Thymus (tissue), 11 donors: Measurements from ENCODE around the gene UQCR11. TPM values are rescaled to one million over a fixed set of nuclear protein-coding genes. Genes with fewer than 3 reads are reported as not detected.

Experiments used
- DNase-seq, 9 donors: peaks; one replicate each; pipeline ENCODE4 v3.0.0-alpha.2; 2013; ENCODE audit warnings: low spot score in 9 of 9, low read depth in 6 of 9, missing footprints in 1 of 9
- H3K27ac ChIP-seq, 2 donors: one replicate each; pipeline ENCODE4 v1.5.1; 2013; ENCODE audit warnings: control low read depth in 1 of 2, low read depth in 1 of 2, low read length in 1 of 2, mild to moderate bottlenecking in 1 of 2, moderate library complexity in 1 of 2
- H3K27me3 ChIP-seq, 2 donors: one replicate each; pipeline ENCODE4 v1.5.1; 2013; ENCODE audit warnings: low read length in 1 of 2; ENCODE audit not compliant: control insufficient read depth in 2 of 2, insufficient read depth in 1 of 2
- H3K36me3 ChIP-seq, 2 donors: one replicate each; pipeline ENCODE4 v1.5.1; 2013; ENCODE audit warnings: low read length in 1 of 2, mild to moderate bottlenecking in 1 of 2, moderate library complexity in 1 of 2; ENCODE audit not compliant: control insufficient read depth in 2 of 2, insufficient read depth in 2 of 2
- H3K4me1 ChIP-seq, 2 donors: one replicate each; pipeline ENCODE4 v1.5.1; 2013; ENCODE audit warnings: low read length in 2 of 2; ENCODE audit not compliant: control insufficient read depth in 2 of 2, insufficient read depth in 2 of 2
- H3K4me3 ChIP-seq, 2 donors: one replicate each; pipeline ENCODE4 v1.5.1; 2013; ENCODE audit warnings: low read length in 2 of 2, control low read depth in 1 of 2, mild to moderate bottlenecking in 1 of 2
- H3K9me3 ChIP-seq, 2 donors: one replicate each; pipeline ENCODE4 v1.5.1; 2013; ENCODE audit warnings: low read length in 1 of 2, mild to moderate bottlenecking in 1 of 2; ENCODE audit not compliant: control insufficient read depth in 2 of 2, insufficient read depth in 1 of 2
- WGBS: extraction: QIAGEN DNeasy Blood & Tissue Kit; methylation state at CpG from one replicate; pipeline ENCODE4 v1.1.7; 2013; 5-methylcytosine and 5-hydroxymethylcytosine counted together
- polyA plus RNA-seq: library from polyadenylated mRNA; stranded (reverse); fragments of 200-250 nt; gene quantifications from one replicate; pipeline ENCODE4 v1.2.3, GENCODE V29; 2013
- total RNA-seq: library from RNA; stranded (reverse); fragments of 120-200 nt; gene quantifications from one replicate; pipeline ENCODE4 v1.2.4, GENCODE V29; 2013
- donor health status: healthy.

Gene UQCR11
- total and polyA plus RNA-seq, 2 donors: 108 to 167 TPM

- H3K9me3 ChIP-seq: no peaks in the 10 kb centered on the region
- no peaks in the 10 kb centered on the region for H3K27me3 ChIP-seq
- H3K4me3 ChIP-seq: no peak overlapping the region
- no peak overlapping the region for H3K27ac ChIP-seq
- no peaks in the 10 kb centered on the region for H3K4me1 ChIP-seq
- H3K36me3 ChIP-seq: peaks cover 91 to 94% of the 10 kb centered on the region in 2 donors
- DNase-seq: no peak
- 97% methylated on average over 11 of the region's 11 CpGs for WGBS
Measured at GRCh38 chr19:1620502-1620901, 15.2 kb upstream of the UQCR11 start.

- H3K9me3 ChIP-seq: no peaks in the 10 kb centered on the region
- H3K4me3 ChIP-seq: no peak overlapping the region
- H3K27me3 ChIP-seq: no peaks in the 10 kb centered on the region
- DNase-seq: no peak
- WGBS: 98% methylated on average over 18 of the region's 18 CpGs
- H3K27ac ChIP-seq: no peak overlapping the region
- H3K4me1 ChIP-seq: no peaks in the 10 kb centered on the region
- peaks cover 94 to 95% of the 10 kb centered on the region in 2 donors for H3K36me3 ChIP-seq
Measured at GRCh38 chr19:1619703-1620102, 14.4 kb upstream of the UQCR11 start.

GRCh38 chr19:1619094-1619439, 13.8 kb upstream of the UQCR11 start:
- Histone ChIP-seq H3K9me3 (no peaks in the 10 kb centered on the region), H3K36me3 (peaks cover 94 to 95% of the 10 kb centered on the region in 2 donors), H3K27me3 (no peaks in the 10 kb centered on the region), H3K27ac (no peak overlapping the region), H3K4me1 (no peaks in the 10 kb centered on the region), H3K4me3 (no peak overlapping the region)
- 98% methylated on average over 26 of the region's 26 CpGs for WGBS
- no peak for DNase-seq

GRCh38 chr19:1618157-1619093, 13.2 kb upstream of the UQCR11 start:
- Histone ChIP-seq H3K4me1 (peaks cover 0 to under 1% of the 10 kb centered on the region in 2 donors), H3K36me3 (peaks cover 94 to 95% of the 10 kb centered on the region in 2 donors), H3K9me3 (no peaks in the 10 kb centered on the region), H3K27me3 (no peaks in the 10 kb centered on the region), H3K27ac (peak overlapping the region in 1 of 2 donors; percentile 56), H3K4me3 (no peak overlapping the region)
- DNase-seq: peak in 1 of 9 donors; percentile 18
- WGBS: 95% methylated on average over 24 of the region's 24 CpGs

- Histone ChIP-seq H3K36me3 (peaks cover 97% of the 10 kb centered on the region in 2 donors), H3K9me3 (peaks cover 0 to 2% of the 10 kb centered on the region in 2 donors), H3K4me1 (peaks cover 0 to 2% of the 10 kb centered on the region in 2 donors), H3K27ac (no peak overlapping the region), H3K4me3 (no peak overlapping the region), H3K27me3 (no peaks in the 10 kb centered on the region)
- WGBS: 76% methylated on average over 4 of the region's 4 CpGs
- DNase-seq: no peak
Measured at GRCh38 chr19:1616875-1617274, 11.6 kb upstream of the UQCR11 start.

GRCh38 chr19:1616396-1616795, 11.1 kb upstream of the UQCR11 start:
- no peaks in the 10 kb centered on the region for H3K27me3 ChIP-seq
- no peak overlapping the region for H3K4me3 ChIP-seq
- H3K36me3 ChIP-seq: peaks cover 96 to 97% of the 10 kb centered on the region in 2 donors
- H3K27ac ChIP-seq: no peak overlapping the region
- no peak for DNase-seq
- H3K9me3 ChIP-seq: peaks cover 0 to 2% of the 10 kb centered on the region in 2 donors
- 87% methylated on average over 8 of the region's 8 CpGs for WGBS
- H3K4me1 ChIP-seq: peaks cover 0 to 2% of the 10 kb centered on the region in 2 donors

GRCh38 chr19:1615156-1615765, 10.0 kb upstream of the UQCR11 start:
- no peak overlapping the region for H3K27ac ChIP-seq
- H3K4me1 ChIP-seq: peaks cover 0 to 2% of the 10 kb centered on the region in 2 donors
- no peak overlapping the region for H3K4me3 ChIP-seq
- 98% methylated on average over 41 of the region's 41 CpGs for WGBS
- no peak for DNase-seq
- no peaks in the 10 kb centered on the region for H3K27me3 ChIP-seq
- H3K9me3 ChIP-seq: peaks cover 0 to 2% of the 10 kb centered on the region in 2 donors
- peaks cover 93 to 97% of the 10 kb centered on the region in 2 donors for H3K36me3 ChIP-seq

- Histone ChIP-seq H3K27ac (no peak overlapping the region), H3K4me3 (no peak overlapping the region), H3K27me3 (no peaks in the 10 kb centered on the region), H3K9me3 (peaks cover 0 to 2% of the 10 kb centered on the region in 2 donors), H3K36me3 (peaks cover 88 to 96% of the 10 kb centered on the region in 2 donors), H3K4me1 (peaks cover 2 to 13% of the 10 kb centered on the region in 2 donors)
- no peak for DNase-seq
- 97% methylated on average over 32 of the region's 32 CpGs for WGBS
Measured at GRCh38 chr19:1613808-1614570, 8.7 kb upstream of the UQCR11 start.
